K562 treated with DMSO at 1 percent for 12 hours (cell line): ENCODE data around the gene FAM200B. TPM values are rescaled to one million over a fixed set of nuclear protein-coding genes. Genes with fewer than 3 reads are reported as not detected.

Source experiments
- total RNA-seq: library from RNA; unstranded; fragments of 300-600 nt; gene quantifications from 2 replicates; pipeline ENCODE4 v1.2.3, GENCODE V29; 2022; ENCODE audit not compliant: insufficient read depth

FAM200B gene
- 17.4 and 31.2 TPM in 2 replicates for total RNA-seq

GRCh38 chr4:15681372-15682241 is at the start of gene FAM200B:
TSS of gene FAM200B (plus strand) at chr4:15681827. CDS start at chr4:15686978, 5,151 bp downstream.

DNA sequence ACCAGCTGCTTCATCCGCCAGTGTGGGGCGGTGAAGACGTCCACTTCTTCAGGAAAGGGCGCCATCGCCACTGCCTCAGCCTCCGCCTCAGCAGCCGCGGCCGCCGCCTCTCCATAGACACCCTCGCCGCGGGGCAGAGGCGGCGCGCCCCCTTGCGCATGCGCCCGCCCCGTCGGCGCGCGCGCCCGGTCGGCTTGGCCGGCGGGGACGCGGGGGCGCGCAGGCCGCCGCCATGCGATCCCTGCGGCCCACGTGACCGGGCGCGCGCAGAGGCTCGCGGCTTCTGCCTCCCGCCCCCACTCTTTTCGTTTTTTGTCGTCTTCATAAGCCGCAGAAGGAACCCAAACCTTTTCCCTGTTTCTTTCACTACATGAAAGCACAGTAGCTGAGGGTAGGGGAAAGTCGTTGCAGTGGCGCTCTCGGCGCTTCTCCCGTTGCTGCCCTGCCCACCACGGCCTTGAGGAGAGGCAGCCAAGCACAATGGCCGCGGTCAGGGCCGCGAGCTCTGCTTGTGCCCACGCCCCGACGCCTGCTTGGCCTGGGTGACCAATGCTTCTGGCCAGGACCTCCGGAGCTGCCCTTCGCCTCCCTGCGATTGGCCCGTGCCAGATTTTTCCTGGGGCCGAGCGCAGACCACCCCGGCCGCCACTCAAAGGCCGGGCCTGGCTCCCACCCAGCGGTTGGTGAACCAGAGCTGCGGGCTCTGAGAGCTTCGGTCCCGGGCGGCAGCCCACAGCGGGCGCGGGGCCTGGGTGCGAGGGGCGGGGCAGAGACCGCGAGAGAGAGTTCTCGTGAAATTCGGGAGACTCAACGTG is 26.2 kb upstream of the FAM200B start, which contains the start of gene FBXL5:
Gene FBXL5, minus strand, starts transcription at position 135 of the 815 bp plus-strand sequence. Its CDS starts 70 bp downstream, at position 65.

DNA sequence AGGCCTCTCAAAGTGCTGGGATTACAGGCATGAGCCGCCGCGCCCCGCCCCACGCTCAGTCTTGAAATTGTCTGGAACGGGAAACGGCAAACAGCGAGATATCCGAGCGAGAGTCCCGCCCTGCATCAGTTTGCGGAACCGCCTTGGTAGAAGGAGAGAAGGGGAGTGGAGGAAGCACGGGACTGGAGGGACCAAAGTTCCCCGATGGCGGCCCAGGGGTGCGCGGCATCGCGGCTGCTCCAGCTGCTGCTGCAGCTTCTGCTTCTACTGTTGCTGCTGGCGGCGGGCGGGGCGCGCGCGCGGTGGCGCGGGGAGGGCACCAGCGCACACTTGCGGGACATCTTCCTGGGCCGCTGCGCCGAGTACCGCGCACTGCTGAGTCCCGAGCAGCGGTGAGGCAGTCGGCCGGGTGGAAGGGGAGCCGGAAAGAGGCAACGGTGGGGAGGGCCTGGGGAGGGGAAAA is 21.3 kb downstream of the FAM200B start, which contains the start of gene BST1:
Gene BST1, plus strand, starts transcription at position 125 of the 463 bp plus-strand sequence. Its CDS starts 80 bp downstream, at position 205.

Other genes starting within 250 kb of the FAM200B start
- 4.1 and 7.9 TPM in 2 replicates for gene CC2D2A, start 211.9 kb upstream of the FAM200B start, total RNA-seq
- gene FBXL5, start 26.5 kb upstream of the FAM200B start, total RNA-seq, result 10.1 and 35.0 TPM in 2 replicates
- gene BST1, start 21.2 kb downstream of the FAM200B start, total RNA-seq, result 1.6 TPM in 1 of 2 replicates, not detected in the other
- not detected in 2 replicates for gene CD38, start 96.5 kb downstream of the FAM200B start, total RNA-seq